ENCODE results near the gene CCDC102B. TPM values are rescaled to one million over a fixed set of nuclear protein-coding genes. Genes with fewer than 3 reads are reported as not detected.

Gene CCDC102B
- total RNA-seq, 1 donor from 2014 or later, result 6.1 TPM

DNA sequence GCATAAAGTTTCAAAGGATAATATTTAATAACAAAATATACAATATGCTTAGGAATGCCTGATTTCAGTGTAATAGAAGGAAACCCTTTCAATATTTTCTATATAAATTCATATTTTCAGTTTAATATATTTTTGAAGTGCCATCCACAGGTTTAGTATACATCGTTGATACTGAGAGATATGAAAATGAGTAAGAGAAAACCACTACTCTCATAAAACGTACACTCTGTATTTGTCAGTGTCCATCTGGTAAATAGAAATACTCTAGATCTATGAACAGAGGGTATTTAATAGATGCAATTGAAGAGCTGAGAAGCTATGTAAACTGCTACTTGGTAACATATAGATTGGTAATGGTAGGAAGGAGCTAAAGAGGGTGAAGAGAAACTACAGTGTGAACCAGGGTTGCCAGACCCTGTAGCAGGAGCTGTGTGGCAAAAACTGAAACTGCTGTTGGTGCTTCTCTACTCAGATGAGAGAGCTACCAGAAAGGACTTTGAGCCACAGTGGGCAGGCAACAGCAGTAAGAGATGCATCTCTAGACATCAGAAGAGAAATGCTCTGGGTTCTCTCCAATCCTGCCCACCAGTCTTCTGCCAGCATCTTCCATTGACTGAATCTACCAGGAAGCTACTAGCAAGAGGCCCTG, 187.4 kb downstream of the CCDC102B start:
- H3K27ac ChIP-seq (replicated peaks), result no peak overlapping the region
- intact Hi-C loops (cut with micrococcal nuclease), result no loop called here
- no peak for DNase-seq

GRCh38 chr18:68991286-68991685, 193.4 kb downstream of the CCDC102B start:
- H3K9me3 ChIP-seq (replicated peaks), result peaks cover 14% of the 10 kb centered on the region
- intact Hi-C loops (cut with micrococcal nuclease), result no loop called here

More for the DNA sequence above, 187.4 kb downstream of the CCDC102B start:
- Histone ChIP-seq H3K4me3 (no peak overlapping the region), H3K4me1 (no peaks in the 10 kb centered on the region), H3K27me3 (ENCODE audit: low read depth) (no peaks in the 10 kb centered on the region), H3K36me3 (no peaks in the 10 kb centered on the region), H3K9me3 (replicated peaks) (peaks cover 23% of the 10 kb centered on the region)
- TF ChIP-seq, protein P1, sequence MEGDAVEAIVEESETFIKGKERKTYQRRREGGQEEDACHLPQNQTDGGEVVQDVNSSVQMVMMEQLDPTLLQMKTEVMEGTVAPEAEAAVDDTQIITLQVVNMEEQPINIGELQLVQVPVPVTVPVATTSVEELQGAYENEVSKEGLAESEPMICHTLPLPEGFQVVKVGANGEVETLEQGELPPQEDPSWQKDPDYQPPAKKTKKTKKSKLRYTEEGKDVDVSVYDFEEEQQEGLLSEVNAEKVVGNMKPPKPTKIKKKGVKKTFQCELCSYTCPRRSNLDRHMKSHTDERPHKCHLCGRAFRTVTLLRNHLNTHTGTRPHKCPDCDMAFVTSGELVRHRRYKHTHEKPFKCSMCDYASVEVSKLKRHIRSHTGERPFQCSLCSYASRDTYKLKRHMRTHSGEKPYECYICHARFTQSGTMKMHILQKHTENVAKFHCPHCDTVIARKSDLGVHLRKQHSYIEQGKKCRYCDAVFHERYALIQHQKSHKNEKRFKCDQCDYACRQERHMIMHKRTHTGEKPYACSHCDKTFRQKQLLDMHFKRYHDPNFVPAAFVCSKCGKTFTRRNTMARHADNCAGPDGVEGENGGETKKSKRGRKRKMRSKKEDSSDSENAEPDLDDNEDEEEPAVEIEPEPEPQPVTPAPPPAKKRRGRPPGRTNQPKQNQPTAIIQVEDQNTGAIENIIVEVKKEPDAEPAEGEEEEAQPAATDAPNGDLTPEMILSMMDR (IDR thresholded peaks at IDR 0.05; ENCODE audit: borderline replicate concordance), result no peak

DNA sequence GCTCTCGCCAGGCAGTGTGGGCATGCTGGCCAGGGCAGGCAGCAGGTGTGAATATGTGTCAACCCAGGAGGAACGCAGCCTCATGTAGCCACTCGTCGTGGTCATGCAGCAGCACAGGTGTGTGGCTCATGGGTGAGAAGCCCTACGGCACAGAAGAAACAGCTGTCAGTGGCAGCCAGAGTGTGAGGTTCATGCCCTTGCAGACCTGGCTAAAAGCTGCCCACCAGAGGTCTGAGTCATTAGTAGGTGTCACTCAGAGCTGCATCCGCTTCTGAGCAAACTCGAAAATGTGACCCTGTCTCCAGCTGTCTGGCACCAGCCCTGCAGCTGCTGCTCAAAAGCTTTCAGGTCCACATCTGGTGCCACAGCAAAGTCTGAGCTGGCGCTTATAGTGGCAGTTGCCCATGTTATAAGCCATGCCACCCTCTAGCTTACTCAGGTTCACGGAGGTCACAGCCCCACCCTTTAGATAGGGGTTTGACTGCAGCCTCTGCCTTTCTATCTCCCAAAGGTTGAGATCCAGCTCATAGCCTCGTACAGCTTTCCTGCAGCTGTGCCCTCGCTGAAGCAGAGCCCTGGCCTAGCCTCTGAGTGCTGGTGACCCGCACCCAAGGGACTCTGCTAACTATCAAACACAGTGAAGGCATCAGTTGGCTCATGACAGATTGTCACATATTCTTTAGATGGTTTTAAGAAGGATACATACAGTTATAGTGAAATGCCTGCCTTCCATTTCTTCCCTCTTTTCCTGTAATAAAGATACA, 195.0 kb downstream of the CCDC102B start:
- Histone ChIP-seq H3K27ac (replicated peaks) (no peak overlapping the region), H3K36me3 (no peaks in the 10 kb centered on the region), H3K4me3 (no peak overlapping the region), H3K27me3 (ENCODE audit: low read depth) (no peaks in the 10 kb centered on the region), H3K9me3 (replicated peaks) (peaks cover 4% of the 10 kb centered on the region), H3K4me1 (no peaks in the 10 kb centered on the region)
- intact Hi-C loops (cut with micrococcal nuclease), result no loop called here
- TF ChIP-seq, protein P1 (IDR thresholded peaks at IDR 0.05; ENCODE audit: borderline replicate concordance), result no peak
- no peak for DNase-seq

More at GRCh38 chr18:68991286-68991685, 193.4 kb downstream of the CCDC102B start:
- no peak overlapping the region for H3K27ac ChIP-seq (replicated peaks)
- TF ChIP-seq, protein P1 (IDR thresholded peaks at IDR 0.05; ENCODE audit: borderline replicate concordance), result no peak
- DNase-seq, result no peak
- no peak overlapping the region for H3K4me3 ChIP-seq
- H3K27me3 ChIP-seq (ENCODE audit: low read depth), result no peaks in the 10 kb centered on the region
- no peaks in the 10 kb centered on the region for H3K4me1 ChIP-seq
- no peaks in the 10 kb centered on the region for H3K36me3 ChIP-seq

GRCh38 chr18:68995675-68996074, 197.8 kb downstream of the CCDC102B start:
- no peak overlapping the region for H3K27ac ChIP-seq (replicated peaks)
- no peak overlapping the region for H3K4me3 ChIP-seq
- no peaks in the 10 kb centered on the region for H3K27me3 ChIP-seq (ENCODE audit: low read depth)
- no peaks in the 10 kb centered on the region for H3K9me3 ChIP-seq (replicated peaks)
- TF ChIP-seq, protein P1 (IDR thresholded peaks at IDR 0.05; ENCODE audit: borderline replicate concordance), result no peak
- H3K4me1 ChIP-seq, result no peaks in the 10 kb centered on the region
- DNase-seq, result no peak
- no peaks in the 10 kb centered on the region for H3K36me3 ChIP-seq
- intact Hi-C loops (cut with micrococcal nuclease), result no loop called here

- no peak overlapping the region for H3K27ac ChIP-seq (replicated peaks)
- TF ChIP-seq, protein P1 (IDR thresholded peaks at IDR 0.05; ENCODE audit: borderline replicate concordance), result no peak
- H3K36me3 ChIP-seq, result no peaks in the 10 kb centered on the region
- H3K9me3 ChIP-seq (replicated peaks), result no peaks in the 10 kb centered on the region
- H3K27me3 ChIP-seq (ENCODE audit: low read depth), result no peaks in the 10 kb centered on the region
- H3K4me1 ChIP-seq, result no peaks in the 10 kb centered on the region
- no peak for DNase-seq
- intact Hi-C loops (cut with micrococcal nuclease), result no loop called here
- H3K4me3 ChIP-seq, result no peak overlapping the region
Observed at GRCh38 chr18:68997845-68998244, 200.0 kb downstream of the CCDC102B start.

Data from left ventricle myocardium inferior (tissue), 1 donor.